Rectal smooth muscle tissue (tissue), 1 donor: ENCODE results near the gene ADCY9.

ENCODE experiments used
- H3K27ac ChIP-seq: one replicate; pipeline ENCODE4 v1.7.0; 2013; ENCODE audit warnings: low read depth, low read length, inconsistent platforms
- H3K27me3 ChIP-seq: one replicate; pipeline ENCODE4 v1.7.0; 2013; ENCODE audit warnings: low read length; ENCODE audit not compliant: control insufficient read depth, insufficient read depth
- H3K36me3 ChIP-seq: one replicate; pipeline ENCODE4 v1.7.0; 2013; ENCODE audit warnings: low read length; ENCODE audit not compliant: control insufficient read depth, insufficient read depth
- H3K4me1 ChIP-seq: one replicate; pipeline ENCODE4 v1.7.0; 2013; ENCODE audit warnings: low read length; ENCODE audit not compliant: control insufficient read depth, insufficient read depth
- H3K4me3 ChIP-seq: one replicate; pipeline ENCODE4 v1.7.0; 2013; ENCODE audit warnings: low read length
- H3K9ac ChIP-seq: one replicate; pipeline ENCODE4 v1.7.0; 2013; ENCODE audit warnings: low read length

Gene ADCY9

DNA sequence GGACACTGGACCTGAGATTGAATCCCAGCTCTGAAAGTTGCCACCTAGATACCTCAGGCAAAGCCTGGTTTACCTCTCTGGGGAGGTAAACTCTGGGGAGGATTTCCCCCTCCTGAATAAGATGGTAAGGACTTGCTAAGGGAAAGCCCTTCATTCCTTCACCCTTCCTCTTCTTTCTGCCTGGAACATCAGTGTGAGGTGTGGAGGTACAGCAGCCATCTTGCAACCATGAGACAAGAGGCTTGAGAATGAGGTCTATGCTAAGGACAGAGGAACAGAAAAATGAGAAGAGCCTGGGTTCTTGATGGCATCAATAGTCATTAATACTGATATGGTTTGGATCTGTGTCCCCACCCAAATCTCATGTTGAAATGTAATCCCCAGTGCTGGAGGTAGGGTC, 23.7 kb upstream of the ADCY9 start:
- Histone ChIP-seq H3K27ac (no peak overlapping the region), H3K36me3 (no peaks in the 10 kb centered on the region), H3K27me3 (peaks cover 2% of the 10 kb centered on the region), H3K9ac (no peak overlapping the region), H3K4me3 (no peak overlapping the region), H3K4me1 (no peaks in the 10 kb centered on the region)

DNA sequence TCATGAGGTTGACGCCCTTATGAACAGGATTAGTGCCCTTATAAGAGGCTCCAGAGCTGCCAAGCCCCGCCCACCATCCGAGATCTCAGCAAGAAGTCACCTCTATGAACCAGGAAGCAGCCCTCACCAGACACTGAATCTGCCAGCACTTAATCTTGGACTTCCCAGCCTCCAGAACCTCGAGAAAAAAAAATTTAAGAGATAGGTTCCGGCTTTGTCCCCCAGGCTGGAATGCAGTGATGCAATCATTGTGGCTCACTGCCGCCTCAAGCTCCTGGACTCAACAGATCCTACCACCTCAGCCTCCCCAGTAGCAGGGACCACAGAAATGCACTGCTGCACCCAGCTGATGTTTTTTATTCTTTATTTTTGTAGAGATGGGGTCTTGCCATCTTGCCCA, 22.5 kb upstream of the ADCY9 start:
- peaks cover 2% of the 10 kb centered on the region for H3K27me3 ChIP-seq

DNA sequence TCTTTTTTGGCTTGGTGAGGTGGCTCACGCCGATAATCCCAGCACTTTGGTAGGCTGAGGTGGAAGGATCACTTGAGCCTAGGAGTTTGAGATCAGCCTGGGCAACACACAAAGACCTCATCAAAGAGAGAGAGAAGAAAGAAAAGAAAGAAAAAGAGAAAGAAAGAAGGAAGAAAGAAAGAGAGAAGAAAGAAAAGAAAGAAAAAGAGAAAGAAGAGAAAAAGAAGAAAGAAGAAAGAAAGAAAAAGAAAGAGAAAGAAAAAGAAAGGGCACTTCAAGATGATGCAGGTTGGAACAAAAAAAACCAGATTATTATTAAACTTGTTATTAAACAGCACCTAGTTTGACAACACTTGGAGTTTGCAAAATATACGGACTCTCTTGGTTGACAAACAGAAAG, 21.2 kb upstream of the ADCY9 start:
- Histone ChIP-seq H3K36me3 (no peaks in the 10 kb centered on the region), H3K9ac (no peak overlapping the region), H3K27ac (no peak overlapping the region), H3K27me3 (peaks cover 2% of the 10 kb centered on the region), H3K4me3 (no peak overlapping the region), H3K4me1 (no peaks in the 10 kb centered on the region)

More for the DNA sequence above, 22.5 kb upstream of the ADCY9 start:
- H3K4me3 ChIP-seq: no peak overlapping the region
- H3K27ac ChIP-seq: no peak overlapping the region
- H3K36me3 ChIP-seq: no peaks in the 10 kb centered on the region
- H3K4me1 ChIP-seq: no peaks in the 10 kb centered on the region
- H3K9ac ChIP-seq: no peak overlapping the region

DNA sequence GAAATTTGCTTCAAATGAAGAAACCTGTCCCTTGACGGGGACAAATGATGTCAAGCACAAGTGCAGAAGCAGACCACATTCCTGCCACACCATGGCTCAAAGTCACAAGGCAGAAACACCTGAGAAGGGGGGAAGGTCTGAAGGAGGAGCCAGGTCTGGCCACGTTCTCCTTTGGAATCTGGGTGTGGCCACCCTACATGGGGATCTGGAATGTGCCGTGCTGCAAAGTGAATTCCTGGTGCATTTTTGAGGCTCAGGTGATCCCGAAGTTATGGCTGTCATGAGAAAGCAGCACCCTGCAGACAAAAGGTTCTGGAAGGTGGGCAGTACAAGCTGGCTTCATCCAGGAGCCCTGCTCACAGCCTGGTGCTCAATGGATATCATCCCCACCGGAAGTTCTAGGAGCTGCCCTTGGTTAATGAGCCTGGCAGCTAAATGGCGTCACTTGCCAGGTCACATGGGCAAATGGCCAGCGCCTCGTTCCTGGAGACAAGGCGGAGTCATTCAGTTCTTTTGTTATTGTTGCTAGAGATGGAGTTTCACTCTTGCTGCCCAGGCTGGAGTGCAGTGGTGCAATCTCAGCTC, 20.1 kb upstream of the ADCY9 start:
- no peak overlapping the region for H3K9ac ChIP-seq
- H3K27ac ChIP-seq: no peak overlapping the region
- no peak overlapping the region for H3K4me3 ChIP-seq
- H3K36me3 ChIP-seq: no peaks in the 10 kb centered on the region
- no peaks in the 10 kb centered on the region for H3K4me1 ChIP-seq
- H3K27me3 ChIP-seq: peaks cover 2% of the 10 kb centered on the region

DNA sequence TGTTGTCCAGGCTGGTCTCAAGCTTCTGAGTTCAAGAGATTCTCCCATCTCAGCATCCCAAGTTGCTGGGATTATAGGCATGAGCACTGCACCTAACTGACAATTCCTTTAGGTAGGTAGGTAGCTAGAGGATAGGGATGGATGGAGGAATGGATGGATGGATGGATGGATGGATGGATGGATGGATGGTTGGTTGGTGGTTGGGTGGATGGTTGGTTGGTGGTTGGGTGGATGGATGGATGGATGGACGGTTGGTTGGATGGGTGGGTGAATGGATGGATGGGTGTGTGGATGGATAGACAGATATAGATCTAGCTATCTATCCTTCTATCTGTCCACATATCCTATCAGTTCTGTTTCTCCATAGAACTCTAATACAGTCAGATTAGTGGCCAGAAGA, 19.3 kb upstream of the ADCY9 start:
- Histone ChIP-seq H3K4me3 (no peak overlapping the region), H3K4me1 (no peaks in the 10 kb centered on the region), H3K9ac (no peak overlapping the region), H3K36me3 (no peaks in the 10 kb centered on the region), H3K27me3 (peaks cover 2% of the 10 kb centered on the region), H3K27ac (no peak overlapping the region)

DNA sequence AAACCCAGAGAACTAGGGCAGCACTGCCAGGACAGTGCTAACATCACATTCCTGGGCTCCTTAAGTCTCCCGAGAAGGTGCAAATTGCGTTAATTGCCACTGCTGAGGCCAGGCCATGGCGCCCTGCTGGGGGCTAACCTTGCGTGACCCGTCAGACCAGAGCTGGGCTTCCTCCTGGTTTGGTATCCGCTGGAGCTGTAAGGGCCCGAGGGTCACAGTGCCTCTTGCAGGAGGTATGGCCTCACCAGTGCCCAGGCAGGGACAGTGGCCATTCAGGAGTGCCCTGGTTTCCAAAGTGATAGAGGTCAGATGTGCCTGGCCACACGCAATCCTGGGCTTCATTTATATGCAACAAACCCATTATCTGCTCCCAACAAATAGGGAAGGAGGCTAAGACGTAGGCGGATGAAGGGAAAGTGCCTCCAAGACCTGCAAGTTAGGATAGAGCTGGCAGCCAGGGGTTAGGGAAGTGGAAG, 17.7 kb upstream of the ADCY9 start:
- H3K27me3 ChIP-seq: peaks cover 2% of the 10 kb centered on the region
- H3K36me3 ChIP-seq: no peaks in the 10 kb centered on the region
- H3K9ac ChIP-seq: no peak overlapping the region
- no peaks in the 10 kb centered on the region for H3K4me1 ChIP-seq
- no peak overlapping the region for H3K4me3 ChIP-seq
- no peak overlapping the region for H3K27ac ChIP-seq

DNA sequence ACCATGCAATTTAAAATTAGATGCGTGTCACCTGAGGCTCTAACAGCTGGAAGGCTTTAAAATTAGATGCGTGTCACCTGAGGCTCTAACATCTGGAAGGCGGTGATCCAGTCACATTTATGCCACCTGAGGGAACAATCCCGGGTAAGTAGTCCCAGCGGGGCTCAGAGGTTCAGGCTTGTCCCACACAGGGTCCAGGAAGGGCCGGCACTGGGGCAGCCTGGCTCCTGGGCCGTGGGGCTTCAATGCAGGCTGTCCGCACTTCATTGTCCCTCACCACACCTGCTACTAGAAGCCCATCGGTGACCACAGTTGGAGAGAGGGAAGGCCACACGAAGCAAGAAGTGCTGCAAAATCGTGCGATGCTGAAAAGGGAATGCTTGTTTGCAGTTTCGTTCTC, 15.4 kb upstream of the ADCY9 start:
- Histone ChIP-seq H3K4me1 (no peaks in the 10 kb centered on the region), H3K27ac (no peak overlapping the region), H3K4me3 (no peak overlapping the region), H3K9ac (no peak overlapping the region), H3K27me3 (no peaks in the 10 kb centered on the region), H3K36me3 (no peaks in the 10 kb centered on the region)

DNA sequence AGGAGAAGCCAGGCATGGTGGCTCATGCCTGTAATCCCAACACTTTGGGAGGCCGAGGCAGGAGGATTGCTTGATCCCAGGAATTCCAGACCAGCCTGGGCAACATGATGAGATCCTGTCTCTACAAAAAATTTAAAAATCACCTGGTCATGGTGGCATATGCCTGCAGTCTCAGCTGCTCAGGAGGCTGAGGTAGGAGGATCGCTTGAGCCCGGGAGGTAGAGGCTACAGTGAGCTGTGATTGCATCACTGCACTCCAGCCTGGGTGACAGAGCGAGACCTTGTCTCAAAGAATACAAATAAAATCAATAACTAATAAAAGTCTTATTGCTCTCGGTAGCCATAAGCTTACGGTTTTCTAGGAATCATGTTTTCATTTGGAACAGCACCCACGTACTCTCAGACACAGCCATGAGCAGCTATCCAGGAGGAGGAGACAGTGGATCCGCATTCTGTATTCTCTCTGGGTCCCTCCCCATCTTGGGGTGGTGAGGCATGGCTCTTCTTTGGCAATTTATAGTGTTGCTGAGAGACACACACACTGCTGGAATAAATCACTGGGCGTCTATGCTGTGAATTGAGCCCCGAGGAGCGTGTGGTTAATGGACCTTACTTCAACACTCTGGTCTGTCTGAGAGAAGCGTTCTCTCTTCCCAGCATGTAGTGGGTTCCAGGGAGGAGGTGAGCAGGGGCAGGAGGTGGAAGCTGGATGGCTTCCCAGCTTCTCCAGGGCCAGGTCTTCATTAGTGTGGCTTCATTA, 8.5 kb upstream of the ADCY9 start:
- Histone ChIP-seq H3K9ac (no peak overlapping the region), H3K36me3 (no peaks in the 10 kb centered on the region), H3K4me1 (no peaks in the 10 kb centered on the region), H3K4me3 (no peak overlapping the region), H3K27ac (no peak overlapping the region), H3K27me3 (no peaks in the 10 kb centered on the region)

DNA sequence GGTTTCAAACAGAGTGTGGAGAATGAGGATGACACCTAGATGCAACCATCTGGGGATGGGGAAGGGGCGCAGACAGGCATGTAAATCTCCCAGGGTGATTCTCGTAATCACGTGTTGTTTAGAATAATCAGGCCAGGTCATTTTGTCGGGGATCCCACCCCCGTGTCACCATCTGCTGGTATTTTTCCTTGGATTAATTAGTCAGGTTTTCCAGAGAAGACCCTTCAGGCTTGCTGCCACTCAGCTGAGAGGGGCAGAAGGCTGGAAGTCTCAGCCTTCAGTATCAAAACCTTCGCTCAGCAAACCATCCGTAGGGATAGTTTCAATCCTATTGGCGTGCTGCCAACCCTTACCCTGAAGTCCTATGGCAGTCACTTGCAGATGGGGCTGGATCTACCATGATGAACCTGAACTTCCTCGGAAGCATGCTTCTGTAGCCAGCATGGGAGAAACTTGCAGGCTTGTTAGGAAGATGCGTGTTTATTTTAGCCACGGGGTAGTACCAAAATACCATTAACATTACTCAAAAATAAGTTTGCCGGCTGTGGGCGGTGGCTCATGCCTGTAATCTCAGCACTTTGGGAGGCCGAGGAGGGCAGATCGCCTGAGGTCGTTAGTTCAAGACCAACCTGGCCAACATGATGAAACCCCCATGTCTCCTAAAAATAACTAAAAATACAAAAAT, 7.5 kb upstream of the ADCY9 start:
- Histone ChIP-seq H3K27ac (no peak overlapping the region), H3K4me1 (no peaks in the 10 kb centered on the region), H3K36me3 (no peaks in the 10 kb centered on the region), H3K4me3 (no peak overlapping the region), H3K9ac (no peak overlapping the region), H3K27me3 (no peaks in the 10 kb centered on the region)

DNA sequence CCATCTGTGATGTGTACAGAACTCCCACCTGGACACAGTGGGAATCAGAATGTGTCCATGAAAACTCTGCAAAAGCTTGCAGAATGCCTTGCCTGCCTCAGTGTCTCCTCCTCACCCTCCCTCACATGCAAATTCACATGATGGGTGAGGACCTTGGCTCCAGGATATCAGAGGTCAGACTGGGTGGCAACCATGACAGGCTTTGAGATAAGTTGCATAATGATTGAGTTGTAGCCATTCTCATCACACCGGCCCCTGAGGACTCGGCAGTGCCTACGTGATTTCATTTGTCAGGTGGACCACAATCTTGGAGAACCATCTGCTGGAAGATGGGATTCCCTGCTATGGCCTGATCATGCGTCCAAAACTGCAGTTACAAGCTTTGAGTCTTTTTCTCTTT, 3.9 kb upstream of the ADCY9 start:
- Histone ChIP-seq H3K4me3 (no peak overlapping the region), H3K36me3 (no peaks in the 10 kb centered on the region), H3K4me1 (no peaks in the 10 kb centered on the region), H3K9ac (no peak overlapping the region), H3K27ac (no peak overlapping the region), H3K27me3 (no peaks in the 10 kb centered on the region)

DNA sequence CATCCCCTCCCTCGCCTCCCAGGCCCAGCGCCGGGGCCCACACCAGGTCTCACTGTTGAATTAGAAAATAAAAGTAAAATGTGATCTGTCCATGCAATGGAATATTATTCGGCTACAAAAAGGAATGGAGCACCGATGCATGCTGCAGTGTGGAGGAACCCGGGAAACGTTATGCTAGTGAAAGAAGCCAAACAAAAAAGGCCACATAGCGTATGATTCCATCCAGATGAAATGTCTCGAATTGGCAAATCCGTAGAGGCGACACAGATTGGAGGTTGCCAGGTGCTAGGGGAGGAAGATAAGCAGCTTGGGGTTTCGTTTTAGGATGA, 972 bp upstream of the ADCY9 start:
- Histone ChIP-seq H3K36me3 (no peaks in the 10 kb centered on the region), H3K27ac (peak overlapping the region; percentile 80), H3K9ac (no peak overlapping the region), H3K4me3 (peak overlapping the region; percentile 68), H3K4me1 (peaks cover 6% of the 10 kb centered on the region), H3K27me3 (no peaks in the 10 kb centered on the region)

DNA sequence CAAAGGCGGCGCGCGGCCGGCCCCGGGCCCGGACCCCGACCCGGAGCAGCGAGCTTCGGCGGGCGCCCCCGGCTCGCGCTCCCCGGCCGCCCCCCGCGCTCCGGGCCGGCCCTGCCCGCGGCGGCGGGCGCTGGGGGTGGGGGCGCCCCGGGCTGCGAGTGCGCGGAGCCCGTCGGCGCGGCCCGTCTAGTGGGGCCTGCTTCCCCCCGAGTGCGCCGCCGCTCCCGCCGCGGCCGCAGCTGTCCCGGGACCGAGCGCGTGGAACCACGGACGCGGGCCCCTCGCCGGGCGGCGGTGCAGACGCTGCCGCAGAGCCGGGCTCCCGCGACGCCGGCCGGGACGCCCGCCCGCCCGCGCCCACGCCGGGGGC, 308 bp downstream of the ADCY9 start:
- H3K4me1 ChIP-seq: peaks cover 9% of the 10 kb centered on the region
- H3K27me3 ChIP-seq: no peaks in the 10 kb centered on the region
- peak overlapping the region; percentile 23 for H3K27ac ChIP-seq
- H3K4me3 ChIP-seq: peak overlapping the region; percentile 72
- no peak overlapping the region for H3K9ac ChIP-seq
- H3K36me3 ChIP-seq: no peaks in the 10 kb centered on the region
